ENCODE measurements around the gene CD247. TPM values are rescaled to one million over a fixed set of nuclear protein-coding genes. Genes with fewer than 3 reads are reported as not detected.

The CD247 gene
- total and polyA plus RNA-seq, 9 of the 15 experiments (the other 6 are each of a cell fraction or from before 2014, with no cell fraction given), result 0.08 to 0.42 (median 0.28) TPM; not detected in 5

DNA sequence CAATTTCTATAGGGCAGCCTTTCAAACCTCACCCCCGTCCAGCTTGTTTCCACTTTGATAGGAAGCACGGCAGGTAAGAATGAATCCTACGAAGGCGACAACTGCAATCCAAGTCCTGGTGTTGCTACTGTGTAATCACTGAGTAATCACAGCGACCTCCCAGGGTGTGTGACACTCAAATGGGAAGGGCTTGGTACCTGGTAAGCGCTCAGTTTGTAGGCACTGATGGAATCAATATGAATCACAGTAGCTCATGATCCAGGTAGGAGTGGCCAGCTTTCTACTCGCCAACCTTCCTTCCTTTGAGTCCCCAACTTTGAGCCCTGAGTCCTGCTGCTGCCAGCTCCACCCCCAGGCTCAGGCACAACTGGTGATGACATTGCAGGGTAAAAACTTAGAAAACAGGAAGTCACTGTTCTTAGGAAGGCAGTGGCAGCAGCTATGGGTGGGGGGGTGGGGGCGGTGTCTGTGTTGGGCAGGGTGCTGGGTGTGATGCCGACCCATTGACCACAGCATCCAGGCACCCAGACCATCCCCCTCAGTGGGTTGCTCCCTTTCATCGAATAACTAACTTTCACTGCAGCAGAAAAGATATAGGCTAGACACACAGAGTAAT, 70.7 kb downstream of the CD247 start (continued):
- TF ChIP-seq, protein P1, sequence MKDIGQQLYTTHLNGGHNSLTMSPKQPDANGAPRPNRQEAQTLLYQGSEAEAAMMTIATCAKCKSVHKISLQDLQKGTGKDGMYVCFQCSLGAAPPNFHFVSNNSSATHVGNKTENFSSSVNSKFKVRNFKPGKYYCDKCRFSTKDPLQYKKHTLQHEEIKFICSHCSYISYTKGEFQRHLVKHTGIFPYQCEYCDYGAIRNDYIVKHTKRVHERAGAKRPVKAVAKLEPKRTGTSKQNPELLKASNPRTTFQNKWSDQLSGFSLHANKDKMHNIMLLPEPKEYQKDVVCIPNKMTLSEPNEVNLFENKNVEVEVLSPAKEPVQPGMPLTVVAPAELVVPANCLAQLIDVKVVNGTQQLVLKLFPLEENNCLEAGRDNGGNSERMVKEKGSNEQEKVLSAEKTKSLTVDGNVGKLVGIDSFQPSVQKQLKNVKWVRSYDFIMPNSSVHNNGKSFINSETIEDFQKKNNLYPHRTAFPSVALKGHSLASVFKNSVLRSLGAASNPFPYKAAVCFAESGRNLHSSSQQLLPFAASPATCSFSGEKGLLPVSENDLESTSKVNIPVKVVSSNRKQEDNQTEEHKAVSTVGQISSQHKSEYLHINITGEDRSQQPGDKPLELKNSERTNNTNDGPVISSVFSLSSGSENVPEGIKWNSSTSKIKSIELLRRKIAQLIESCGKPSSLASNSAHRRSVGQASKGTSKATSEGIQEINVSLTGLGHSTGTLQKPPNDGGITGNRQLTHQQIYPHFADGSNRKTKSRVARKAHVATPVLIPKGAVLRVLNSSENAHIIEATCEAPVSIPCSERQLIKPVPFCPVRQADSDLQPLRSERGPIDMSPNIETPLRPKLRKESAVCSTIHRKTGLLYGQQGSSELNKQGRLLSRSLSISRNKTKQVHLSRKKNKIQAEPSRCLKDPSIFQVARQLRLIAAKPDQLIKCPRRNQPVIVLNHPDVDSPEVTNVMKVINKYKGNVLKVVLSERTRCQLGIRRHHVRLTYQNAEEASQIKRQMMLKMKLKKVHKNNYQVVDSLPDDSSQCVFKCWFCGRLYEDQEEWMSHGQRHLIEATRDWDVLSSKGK (CRISPR knock-in tag; IDR thresholded peaks at IDR 0.05), result no peak
- TF ChIP-seq ADNP (tag; IDR thresholded peaks at IDR 0.05) (no peak), ZNF57 (CRISPR knock-in tag; IDR thresholded peaks at IDR 0.05) (no peak), KLF6 (CRISPR knock-in tag; IDR thresholded peaks at IDR 0.05; ENCODE audit: borderline replicate concordance) (no peak), ZNF384 (IDR thresholded peaks at IDR 0.05; ENCODE audit: low read depth, low read length) (no peak), ARHGAP35 (IDR thresholded peaks at IDR 0.05; ENCODE audit: partially characterized antibody) (no peak), DACH1 (IDR thresholded peaks at IDR 0.05; ENCODE audit: partially characterized antibody) (no peak), JUN (IDR thresholded peaks at IDR 0.05; ENCODE audit: borderline replicate concordance, low read depth, low read length) (no peak), JUN (CRISPR knock-in tag; IDR thresholded peaks at IDR 0.05; ENCODE audit: borderline replicate concordance) (no peak), PHB (CRISPR knock-in tag; IDR thresholded peaks at IDR 0.05) (no peak), EWSR1 (IDR thresholded peaks at IDR 0.05; ENCODE audit: borderline replicate concordance, low read depth, partially characterized antibody) (no peak), MCM2 (IDR thresholded peaks at IDR 0.05; ENCODE audit: low read depth) (no peak)
- TF ChIP-seq, protein P2, sequence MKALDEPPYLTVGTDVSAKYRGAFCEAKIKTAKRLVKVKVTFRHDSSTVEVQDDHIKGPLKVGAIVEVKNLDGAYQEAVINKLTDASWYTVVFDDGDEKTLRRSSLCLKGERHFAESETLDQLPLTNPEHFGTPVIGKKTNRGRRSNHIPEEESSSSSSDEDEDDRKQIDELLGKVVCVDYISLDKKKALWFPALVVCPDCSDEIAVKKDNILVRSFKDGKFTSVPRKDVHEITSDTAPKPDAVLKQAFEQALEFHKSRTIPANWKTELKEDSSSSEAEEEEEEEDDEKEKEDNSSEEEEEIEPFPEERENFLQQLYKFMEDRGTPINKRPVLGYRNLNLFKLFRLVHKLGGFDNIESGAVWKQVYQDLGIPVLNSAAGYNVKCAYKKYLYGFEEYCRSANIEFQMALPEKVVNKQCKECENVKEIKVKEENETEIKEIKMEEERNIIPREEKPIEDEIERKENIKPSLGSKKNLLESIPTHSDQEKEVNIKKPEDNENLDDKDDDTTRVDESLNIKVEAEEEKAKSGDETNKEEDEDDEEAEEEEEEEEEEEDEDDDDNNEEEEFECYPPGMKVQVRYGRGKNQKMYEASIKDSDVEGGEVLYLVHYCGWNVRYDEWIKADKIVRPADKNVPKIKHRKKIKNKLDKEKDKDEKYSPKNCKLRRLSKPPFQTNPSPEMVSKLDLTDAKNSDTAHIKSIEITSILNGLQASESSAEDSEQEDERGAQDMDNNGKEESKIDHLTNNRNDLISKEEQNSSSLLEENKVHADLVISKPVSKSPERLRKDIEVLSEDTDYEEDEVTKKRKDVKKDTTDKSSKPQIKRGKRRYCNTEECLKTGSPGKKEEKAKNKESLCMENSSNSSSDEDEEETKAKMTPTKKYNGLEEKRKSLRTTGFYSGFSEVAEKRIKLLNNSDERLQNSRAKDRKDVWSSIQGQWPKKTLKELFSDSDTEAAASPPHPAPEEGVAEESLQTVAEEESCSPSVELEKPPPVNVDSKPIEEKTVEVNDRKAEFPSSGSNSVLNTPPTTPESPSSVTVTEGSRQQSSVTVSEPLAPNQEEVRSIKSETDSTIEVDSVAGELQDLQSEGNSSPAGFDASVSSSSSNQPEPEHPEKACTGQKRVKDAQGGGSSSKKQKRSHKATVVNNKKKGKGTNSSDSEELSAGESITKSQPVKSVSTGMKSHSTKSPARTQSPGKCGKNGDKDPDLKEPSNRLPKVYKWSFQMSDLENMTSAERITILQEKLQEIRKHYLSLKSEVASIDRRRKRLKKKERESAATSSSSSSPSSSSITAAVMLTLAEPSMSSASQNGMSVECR (CRISPR knock-in tag; IDR thresholded peaks at IDR 0.05), result no peak
- TF ChIP-seq, protein P3, sequence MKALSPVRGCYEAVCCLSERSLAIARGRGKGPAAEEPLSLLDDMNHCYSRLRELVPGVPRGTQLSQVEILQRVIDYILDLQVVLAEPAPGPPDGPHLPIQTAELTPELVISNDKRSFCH (CRISPR knock-in tag; IDR thresholded peaks at IDR 0.05), result no peak
- TF ChIP-seq, protein P3 (tag; IDR thresholded peaks at IDR 0.05), result no peak
- TF ChIP-seq, protein P4, sequence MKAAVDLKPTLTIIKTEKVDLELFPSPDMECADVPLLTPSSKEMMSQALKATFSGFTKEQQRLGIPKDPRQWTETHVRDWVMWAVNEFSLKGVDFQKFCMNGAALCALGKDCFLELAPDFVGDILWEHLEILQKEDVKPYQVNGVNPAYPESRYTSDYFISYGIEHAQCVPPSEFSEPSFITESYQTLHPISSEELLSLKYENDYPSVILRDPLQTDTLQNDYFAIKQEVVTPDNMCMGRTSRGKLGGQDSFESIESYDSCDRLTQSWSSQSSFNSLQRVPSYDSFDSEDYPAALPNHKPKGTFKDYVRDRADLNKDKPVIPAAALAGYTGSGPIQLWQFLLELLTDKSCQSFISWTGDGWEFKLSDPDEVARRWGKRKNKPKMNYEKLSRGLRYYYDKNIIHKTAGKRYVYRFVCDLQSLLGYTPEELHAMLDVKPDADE (conservative IDR thresholded peaks at IDR 0.05; ENCODE audit: control insufficient read depth, low read depth, low read length), result no peak
- TF ChIP-seq, protein P5, sequence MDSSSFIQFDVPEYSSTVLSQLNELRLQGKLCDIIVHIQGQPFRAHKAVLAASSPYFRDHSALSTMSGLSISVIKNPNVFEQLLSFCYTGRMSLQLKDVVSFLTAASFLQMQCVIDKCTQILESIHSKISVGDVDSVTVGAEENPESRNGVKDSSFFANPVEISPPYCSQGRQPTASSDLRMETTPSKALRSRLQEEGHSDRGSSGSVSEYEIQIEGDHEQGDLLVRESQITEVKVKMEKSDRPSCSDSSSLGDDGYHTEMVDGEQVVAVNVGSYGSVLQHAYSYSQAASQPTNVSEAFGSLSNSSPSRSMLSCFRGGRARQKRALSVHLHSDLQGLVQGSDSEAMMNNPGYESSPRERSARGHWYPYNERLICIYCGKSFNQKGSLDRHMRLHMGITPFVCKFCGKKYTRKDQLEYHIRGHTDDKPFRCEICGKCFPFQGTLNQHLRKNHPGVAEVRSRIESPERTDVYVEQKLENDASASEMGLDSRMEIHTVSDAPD (CRISPR knock-in tag; IDR thresholded peaks at IDR 0.05), result no peak
